ENCODE data around the gene TBL1XR1. TPM values are rescaled to one million over a fixed set of nuclear protein-coding genes. Genes with fewer than 3 reads are reported as not detected.

The TBL1XR1 gene
- total RNA-seq, 1 donor from 2014 or later, result 275 TPM

GRCh38 chr3:177154733-177155132, 42.5 kb downstream of the TBL1XR1 start:
- no peak overlapping the region for H3K9ac ChIP-seq
- peaks cover 4% of the 10 kb centered on the region for H3K4me1 Mint-ChIP-seq
- no peak overlapping the region for H3K27ac ChIP-seq
- no peak overlapping the region for H2AFZ ChIP-seq (replicated peaks)
- no peaks in the 10 kb centered on the region for H3K27me3 Mint-ChIP-seq (ENCODE audit: insufficient read depth, low read depth)
- no peak for DNase-seq (ENCODE audit: low spot score)
- no peaks in the 10 kb centered on the region for H3F3A ChIP-seq (ENCODE audit: low read depth)
- peaks cover 11% of the 10 kb centered on the region for H3K4me1 ChIP-seq
- no peak overlapping the region for H3K4me2 ChIP-seq
- no peak overlapping the region for H3K4me3 Mint-ChIP-seq
- no peaks in the 10 kb centered on the region for H3K27me3 ChIP-seq
- no peak overlapping the region for H3K27ac Mint-ChIP-seq
- TF ChIP-seq EZH2phosphoT487 (IDR thresholded peaks at IDR 0.05), result no peak
- TF ChIP-seq EZH2 (IDR thresholded peaks at IDR 0.05), result no peak
- no peak for TF ChIP-seq CTCF (IDR thresholded peaks at IDR 0.05)
- peaks cover 78% of the 10 kb centered on the region for H4K20me1 ChIP-seq (ENCODE audit: low read depth)
- no peak overlapping the region for H3K4me3 ChIP-seq
- peaks cover 53% of the 10 kb centered on the region for H3K36me3 Mint-ChIP-seq
- no peaks in the 10 kb centered on the region for H3K36me3 ChIP-seq
- H3K9me3 Mint-ChIP-seq, result peaks cover 52% of the 10 kb centered on the region
- no peaks in the 10 kb centered on the region for H3K9me3 ChIP-seq (ENCODE audit: low read depth)
- H3K79me2 ChIP-seq (ENCODE audit: low read depth), result peaks cover 100% of the 10 kb centered on the region

DNA sequence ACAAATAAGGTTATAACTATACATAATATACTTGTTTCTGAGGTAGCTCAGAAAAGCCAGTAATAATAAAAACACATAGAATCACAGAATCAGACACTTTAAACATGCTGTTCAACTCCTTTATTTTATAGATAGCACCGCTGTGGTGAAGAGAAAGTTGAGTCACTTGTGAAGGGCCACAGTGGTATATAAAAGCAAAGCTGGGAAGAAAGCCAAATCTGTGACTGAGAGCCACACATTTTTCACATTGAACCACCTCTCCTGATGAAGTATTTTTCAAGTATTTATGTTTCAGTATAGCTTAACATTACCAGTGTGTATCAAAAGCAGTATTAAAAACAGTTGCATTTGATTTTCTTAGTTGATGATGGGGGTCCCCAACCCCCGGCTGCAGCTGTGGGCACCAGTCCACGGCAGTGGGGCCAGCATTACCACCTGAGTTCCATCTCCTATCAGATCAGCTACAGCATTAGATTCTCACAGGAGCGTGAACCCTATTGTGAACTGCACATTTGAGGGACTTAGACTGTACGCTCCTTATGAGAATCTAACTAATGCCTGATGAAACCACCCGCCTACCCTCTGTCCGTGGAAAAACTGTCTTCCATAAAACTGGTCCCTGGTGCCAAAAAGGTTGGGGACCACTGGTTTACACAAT, 46.2 kb downstream of the TBL1XR1 start:
- H4K20me1 ChIP-seq (ENCODE audit: low read depth), result peaks cover 90% of the 10 kb centered on the region

DNA sequence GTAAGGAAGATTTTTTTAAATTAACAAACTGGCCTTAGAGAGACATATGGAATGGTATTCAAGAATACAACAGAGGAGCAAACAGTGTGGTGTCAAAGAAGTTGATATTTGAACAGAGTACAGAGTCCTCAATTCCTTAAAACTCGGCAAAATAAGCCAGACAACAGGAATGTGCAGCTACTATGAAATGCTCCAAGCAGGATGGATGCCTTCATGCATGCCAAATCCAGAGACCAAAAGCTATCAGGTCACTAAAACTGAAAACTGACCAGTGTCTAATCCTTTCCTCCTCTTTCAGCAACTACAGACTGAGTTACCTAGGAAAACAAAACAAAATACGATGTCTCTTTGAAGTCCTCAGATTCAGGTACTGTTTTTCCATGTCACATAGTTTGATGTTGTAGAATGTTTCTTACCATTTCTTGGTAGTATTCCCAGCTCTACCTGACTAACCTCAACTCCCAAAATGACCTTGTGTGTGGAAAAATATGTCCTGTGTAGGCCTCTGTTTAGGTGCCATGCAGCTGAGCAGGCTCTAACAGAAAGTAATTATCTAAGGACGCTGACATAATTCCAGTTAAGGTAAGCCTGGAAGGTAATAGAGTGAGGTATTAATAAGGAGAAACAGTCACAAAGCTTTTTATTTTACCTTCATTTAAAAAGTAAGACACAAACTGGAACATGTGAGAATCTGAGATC, 46.9 kb downstream of the TBL1XR1 start:
- H3K9ac ChIP-seq, result no peak overlapping the region
- no peaks in the 10 kb centered on the region for H3K9me3 ChIP-seq (ENCODE audit: low read depth)
- DNase-seq (ENCODE audit: low spot score), result no peak
- H3K27ac Mint-ChIP-seq, result no peak overlapping the region
- peaks cover 4% of the 10 kb centered on the region for H3K4me1 Mint-ChIP-seq
- peaks cover 97% of the 10 kb centered on the region for H4K20me1 ChIP-seq (ENCODE audit: low read depth)
- no peaks in the 10 kb centered on the region for H3K36me3 ChIP-seq
- peaks cover 100% of the 10 kb centered on the region for H3K79me2 ChIP-seq (ENCODE audit: low read depth)
- no peak overlapping the region for H2AFZ ChIP-seq (replicated peaks)
- no peak for TF ChIP-seq EZH2 (IDR thresholded peaks at IDR 0.05)
- no peak for TF ChIP-seq EZH2phosphoT487 (IDR thresholded peaks at IDR 0.05)
- TF ChIP-seq CTCF (IDR thresholded peaks at IDR 0.05), result no peak
- peaks cover 57% of the 10 kb centered on the region for H3K36me3 Mint-ChIP-seq
- no peaks in the 10 kb centered on the region for H3K27me3 Mint-ChIP-seq (ENCODE audit: insufficient read depth, low read depth)
- H3K4me3 ChIP-seq, result no peak overlapping the region
- H3K27me3 ChIP-seq, result no peaks in the 10 kb centered on the region
- H3K4me2 ChIP-seq, result peak overlapping the region; percentile 30
- H3F3A ChIP-seq (ENCODE audit: low read depth), result no peaks in the 10 kb centered on the region
- H3K9me3 Mint-ChIP-seq, result peaks cover 51% of the 10 kb centered on the region
- H3K4me3 Mint-ChIP-seq, result no peak overlapping the region
- no peak overlapping the region for H3K27ac ChIP-seq
- peaks cover 19% of the 10 kb centered on the region for H3K4me1 ChIP-seq

More for the DNA sequence above, 46.2 kb downstream of the TBL1XR1 start:
- Histone ChIP-seq H3K9ac (no peak overlapping the region), H3K4me3 (no peak overlapping the region), H3K27ac (no peak overlapping the region), H3F3A (ENCODE audit: low read depth) (no peaks in the 10 kb centered on the region), H3K4me2 (peak overlapping the region; percentile 30), H3K36me3 (no peaks in the 10 kb centered on the region), H2AFZ (replicated peaks) (no peak overlapping the region), H3K4me1 (peaks cover 12% of the 10 kb centered on the region), H3K27me3 (no peaks in the 10 kb centered on the region), H3K9me3 (ENCODE audit: low read depth) (no peaks in the 10 kb centered on the region), H3K79me2 (ENCODE audit: low read depth) (peaks cover 100% of the 10 kb centered on the region)
- H3K27ac Mint-ChIP-seq, result no peak overlapping the region
- peaks cover 52% of the 10 kb centered on the region for H3K36me3 Mint-ChIP-seq
- peaks cover 4% of the 10 kb centered on the region for H3K4me1 Mint-ChIP-seq
- DNase-seq (ENCODE audit: low spot score), result no peak
- no peak for TF ChIP-seq CTCF (IDR thresholded peaks at IDR 0.05)
- H3K4me3 Mint-ChIP-seq, result no peak overlapping the region
- peaks cover 44% of the 10 kb centered on the region for H3K9me3 Mint-ChIP-seq
- H3K27me3 Mint-ChIP-seq (ENCODE audit: insufficient read depth, low read depth), result no peaks in the 10 kb centered on the region

All from neural progenitor cell (in vitro differentiated cells).